ENCODE measurements around the gene EZR. TPM values are rescaled to one million over a fixed set of nuclear protein-coding genes. Genes with fewer than 3 reads are reported as not detected.

The EZR gene
- total RNA-seq, 1 experiment from 2014 or later = 375 TPM

DNA sequence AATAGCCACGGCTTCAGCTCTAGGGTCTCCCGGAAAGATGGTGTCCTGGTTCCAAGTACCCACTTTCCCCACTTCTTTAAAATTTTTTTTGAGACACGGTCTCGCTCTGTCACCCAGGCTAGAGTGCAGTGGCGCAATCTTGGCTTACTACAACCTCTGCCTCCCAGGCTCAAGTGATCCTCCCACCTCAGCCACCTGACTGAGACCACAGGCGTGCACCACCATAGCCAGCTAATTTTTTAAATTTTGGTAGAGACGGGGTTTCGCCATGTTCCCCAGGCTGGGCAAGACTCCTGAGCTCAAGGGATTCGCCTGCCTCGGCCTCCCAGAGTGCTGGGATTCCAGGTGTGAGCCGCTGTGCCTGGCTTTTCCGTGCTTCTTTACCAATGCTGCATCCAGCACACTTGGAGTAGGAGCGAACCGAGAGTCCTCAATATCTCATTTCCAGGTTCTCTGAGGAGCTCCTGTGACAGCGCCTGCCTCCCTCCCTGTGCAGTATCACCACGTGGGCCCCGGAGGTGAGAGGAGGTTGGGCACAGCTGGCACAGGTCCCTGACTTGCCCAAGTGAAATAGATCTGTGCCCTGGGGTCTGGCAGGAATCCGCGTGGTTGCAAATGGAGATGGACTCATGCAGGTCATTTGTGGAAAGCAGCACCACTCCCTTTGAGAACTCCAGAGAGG, 37.3 kb downstream of the EZR start:
- H3T11ph ChIP-seq (ENCODE audit: low read length) = no peak overlapping the region
- no peak overlapping the region for H3K27ac ChIP-seq (ENCODE audit: insufficient read length, low read depth, low read length)
- H4K20me1 ChIP-seq (ENCODE audit: control insufficient read depth, insufficient read depth, insufficient read length) = no peaks in the 10 kb centered on the region
- H3K27me3 ChIP-seq (ENCODE audit: insufficient read depth, low read length) = no peaks in the 10 kb centered on the region
- H3K9me3 Mint-ChIP-seq = no peaks in the 10 kb centered on the region
- no peak overlapping the region for H2BK15ac ChIP-seq (ENCODE audit: low read depth, low read length)
- no peak overlapping the region for H3K4ac ChIP-seq (ENCODE audit: low read depth, low read length)
- no peaks in the 10 kb centered on the region for H3K27me3 Mint-ChIP-seq (ENCODE audit: low read depth)
- H3K4me1 Mint-ChIP-seq = peaks cover 5 to 10% of the 10 kb centered on the region in 2 experiments; a peak in 3 of 4 replicates
- H3K36me3 Mint-ChIP-seq (ENCODE audit: insufficient read depth in 1 of 3, low read depth in 3 of 3) = peaks cover 78 to 94% (median 91%) of the 10 kb centered on the region in 3 experiments
- H3K9me3 ChIP-seq (ENCODE audit: control insufficient read depth, low read depth, low read length) = no peaks in the 10 kb centered on the region
- H3K4me1 ChIP-seq (ENCODE audit: insufficient read depth, low read length) = no peaks in the 10 kb centered on the region
- no peak overlapping the region for H2AFZ ChIP-seq (ENCODE audit: low read length)
- H2BK12ac ChIP-seq (ENCODE audit: insufficient read length, low read depth, low read length) = no peak overlapping the region
- no peaks in the 10 kb centered on the region for H3K79me2 ChIP-seq (ENCODE audit: insufficient read depth, low read length)
- peak overlapping the region; percentile 39 to 80 (median 65); a peak in 5 of 7 replicates for H3K27ac Mint-ChIP-seq
- H3K23ac ChIP-seq (ENCODE audit: insufficient read length, low read depth, low read length) = no peak overlapping the region
- peaks cover 13% of the 10 kb centered on the region for H3K79me1 ChIP-seq (ENCODE audit: insufficient read depth, low read depth, low read length, poor library complexity, severe bottlenecking)
- no peak overlapping the region for H4K5ac ChIP-seq (ENCODE audit: insufficient read length, low read depth, low read length)
- WGBS (ENCODE audit: extremely low coverage, insufficient read length, low lambda C conversion rate) = no CpG with 5 or more reads among the region's 19 CpGs
- no peak overlapping the region for H3K18ac ChIP-seq (ENCODE audit: insufficient read length, low read depth, low read length)
- no peak overlapping the region for H3K4me2 ChIP-seq (ENCODE audit: insufficient read depth, insufficient read length, low read length)
- no peak overlapping the region for H3K4me3 Mint-ChIP-seq
- H3K56ac ChIP-seq (ENCODE audit: insufficient read length, low read depth, low read length) = no peak overlapping the region
- peak overlapping the region; percentile 14 for H2BK120ac ChIP-seq (ENCODE audit: low read depth, low read length, poor library complexity, severe bottlenecking)
- no peak overlapping the region for H2AK5ac ChIP-seq (ENCODE audit: insufficient read length, low read length)
- TF ChIP-seq, protein P1, sequence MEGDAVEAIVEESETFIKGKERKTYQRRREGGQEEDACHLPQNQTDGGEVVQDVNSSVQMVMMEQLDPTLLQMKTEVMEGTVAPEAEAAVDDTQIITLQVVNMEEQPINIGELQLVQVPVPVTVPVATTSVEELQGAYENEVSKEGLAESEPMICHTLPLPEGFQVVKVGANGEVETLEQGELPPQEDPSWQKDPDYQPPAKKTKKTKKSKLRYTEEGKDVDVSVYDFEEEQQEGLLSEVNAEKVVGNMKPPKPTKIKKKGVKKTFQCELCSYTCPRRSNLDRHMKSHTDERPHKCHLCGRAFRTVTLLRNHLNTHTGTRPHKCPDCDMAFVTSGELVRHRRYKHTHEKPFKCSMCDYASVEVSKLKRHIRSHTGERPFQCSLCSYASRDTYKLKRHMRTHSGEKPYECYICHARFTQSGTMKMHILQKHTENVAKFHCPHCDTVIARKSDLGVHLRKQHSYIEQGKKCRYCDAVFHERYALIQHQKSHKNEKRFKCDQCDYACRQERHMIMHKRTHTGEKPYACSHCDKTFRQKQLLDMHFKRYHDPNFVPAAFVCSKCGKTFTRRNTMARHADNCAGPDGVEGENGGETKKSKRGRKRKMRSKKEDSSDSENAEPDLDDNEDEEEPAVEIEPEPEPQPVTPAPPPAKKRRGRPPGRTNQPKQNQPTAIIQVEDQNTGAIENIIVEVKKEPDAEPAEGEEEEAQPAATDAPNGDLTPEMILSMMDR (conservative IDR thresholded peaks at IDR 0.05) = no peak
- no peak overlapping the region for H3K9ac ChIP-seq (ENCODE audit: extremely low read depth, insufficient read length, low read length)
- no peak overlapping the region for H4K91ac ChIP-seq (ENCODE audit: insufficient read length, low read depth, low read length)
- H4K8ac ChIP-seq (replicated peaks; ENCODE audit: insufficient read length, low read depth, low read length) = no peak overlapping the region
- H2BK5ac ChIP-seq (ENCODE audit: insufficient read length, low read length) = no peak overlapping the region
- H3K14ac ChIP-seq (ENCODE audit: insufficient read depth, low read length) = no peak overlapping the region
- no peaks in the 10 kb centered on the region for H3K23me2 ChIP-seq (ENCODE audit: insufficient read length, low read depth, low read length, poor library complexity, severe bottlenecking)
- no peak for DNase-seq
- no peak overlapping the region for H2BK20ac ChIP-seq (ENCODE audit: low read depth, low read length, poor library complexity, severe bottlenecking)
